ENCODE results near the gene ARSB.

- TF ChIP-seq CTCF (IDR thresholded peaks at IDR 0.05) (no peak), ZFX (IDR thresholded peaks at IDR 0.05; ENCODE audit: borderline replicate concordance) (no peak)
Measured at GRCh38 chr5:78778538-78778937, 206.6 kb downstream of the ARSB start.

Data from 22Rv1 (cell line).